Measurements from ENCODE around the gene CACNA1C. TPM values are rescaled to one million over a fixed set of nuclear protein-coding genes. Genes with fewer than 3 reads are reported as not detected.

The CACNA1C gene
- total RNA-seq, 1 experiment from 2014 or later, result 1.1 TPM

- no peaks in the 10 kb centered on the region for H4K20me1 ChIP-seq (ENCODE audit: control insufficient read depth, insufficient read depth, insufficient read length)
- H3K36me3 Mint-ChIP-seq (ENCODE audit: insufficient read depth in 1 of 3, low read depth in 3 of 3), result no peaks in the 10 kb centered on the region
- WGBS (ENCODE audit: extremely low coverage, insufficient read length, low lambda C conversion rate), result no CpG with 5 or more reads among the region's 3 CpGs
- H2BK5ac ChIP-seq (ENCODE audit: insufficient read length, low read length), result no peak overlapping the region
- H3K27ac Mint-ChIP-seq, result no peak overlapping the region
- no peak overlapping the region for H2BK15ac ChIP-seq (ENCODE audit: low read depth, low read length)
- H3K4me2 ChIP-seq (ENCODE audit: insufficient read depth, insufficient read length, low read length), result no peak overlapping the region
- no peak overlapping the region for H2AK5ac ChIP-seq (ENCODE audit: insufficient read length, low read length)
- H4K5ac ChIP-seq (ENCODE audit: insufficient read length, low read depth, low read length), result no peak overlapping the region
- H2BK20ac ChIP-seq (ENCODE audit: low read depth, low read length, poor library complexity, severe bottlenecking), result no peak overlapping the region
- H3K4me3 Mint-ChIP-seq, result no peak overlapping the region
- H3K23me2 ChIP-seq (ENCODE audit: insufficient read length, low read depth, low read length, poor library complexity, severe bottlenecking), result no peaks in the 10 kb centered on the region
- no peak for TF ChIP-seq CTCF (conservative IDR thresholded peaks at IDR 0.05)
- no peak overlapping the region for H3K9ac ChIP-seq (ENCODE audit: extremely low read depth, insufficient read length, low read length)
- H3T11ph ChIP-seq (ENCODE audit: low read length), result no peak overlapping the region
- no peak overlapping the region for H4K91ac ChIP-seq (ENCODE audit: insufficient read length, low read depth, low read length)
- no peak overlapping the region for H2BK12ac ChIP-seq (ENCODE audit: insufficient read length, low read depth, low read length)
- no peak overlapping the region for H3K18ac ChIP-seq (ENCODE audit: insufficient read length, low read depth, low read length)
- H3K4me1 ChIP-seq (ENCODE audit: insufficient read depth, low read length), result no peaks in the 10 kb centered on the region
- no peaks in the 10 kb centered on the region for H3K79me1 ChIP-seq (ENCODE audit: insufficient read depth, low read depth, low read length, poor library complexity, severe bottlenecking)
- no peak overlapping the region for H3K56ac ChIP-seq (ENCODE audit: insufficient read length, low read depth, low read length)
- H3K4me1 Mint-ChIP-seq, result peaks cover 0 to 6% of the 10 kb centered on the region in 2 experiments; a peak in 3 of 4 replicates
- no peak overlapping the region for H2AFZ ChIP-seq (ENCODE audit: low read length)
- H3K27ac ChIP-seq (ENCODE audit: insufficient read length, low read depth, low read length), result no peak overlapping the region
- H3K23ac ChIP-seq (ENCODE audit: insufficient read length, low read depth, low read length), result no peak overlapping the region
- no peak for DNase-seq
- no peak overlapping the region for H4K8ac ChIP-seq (replicated peaks; ENCODE audit: insufficient read length, low read depth, low read length)
- peaks cover 0 to 3% of the 10 kb centered on the region in 2 experiments; a peak in 1 of 5 replicates for H3K9me3 Mint-ChIP-seq
- H3K9me3 ChIP-seq (ENCODE audit: control insufficient read depth, low read depth, low read length), result no peaks in the 10 kb centered on the region
- H3K27me3 Mint-ChIP-seq (ENCODE audit: low read depth), result peaks cover 2% of the 10 kb centered on the region
- no peak overlapping the region for H2BK120ac ChIP-seq (ENCODE audit: low read depth, low read length, poor library complexity, severe bottlenecking)
- H3K79me2 ChIP-seq (ENCODE audit: insufficient read depth, low read length), result no peaks in the 10 kb centered on the region
- H3K4ac ChIP-seq (ENCODE audit: low read depth, low read length), result no peak overlapping the region
- no peak overlapping the region for H3K14ac ChIP-seq (ENCODE audit: insufficient read depth, low read length)
- no peaks in the 10 kb centered on the region for H3K27me3 ChIP-seq (ENCODE audit: insufficient read depth, low read length)
Observed at GRCh38 chr12:2233034-2233433, 180.2 kb downstream of the CACNA1C start.

Measured in H9 (cell line).